ENCODE measurements around the gene GINS1. TPM values are rescaled to one million over a fixed set of nuclear protein-coding genes. Genes with fewer than 3 reads are reported as not detected.

Gene GINS1
- total RNA-seq, 2 donors from 2014 or later = 2.2 to 6.0 TPM

DNA sequence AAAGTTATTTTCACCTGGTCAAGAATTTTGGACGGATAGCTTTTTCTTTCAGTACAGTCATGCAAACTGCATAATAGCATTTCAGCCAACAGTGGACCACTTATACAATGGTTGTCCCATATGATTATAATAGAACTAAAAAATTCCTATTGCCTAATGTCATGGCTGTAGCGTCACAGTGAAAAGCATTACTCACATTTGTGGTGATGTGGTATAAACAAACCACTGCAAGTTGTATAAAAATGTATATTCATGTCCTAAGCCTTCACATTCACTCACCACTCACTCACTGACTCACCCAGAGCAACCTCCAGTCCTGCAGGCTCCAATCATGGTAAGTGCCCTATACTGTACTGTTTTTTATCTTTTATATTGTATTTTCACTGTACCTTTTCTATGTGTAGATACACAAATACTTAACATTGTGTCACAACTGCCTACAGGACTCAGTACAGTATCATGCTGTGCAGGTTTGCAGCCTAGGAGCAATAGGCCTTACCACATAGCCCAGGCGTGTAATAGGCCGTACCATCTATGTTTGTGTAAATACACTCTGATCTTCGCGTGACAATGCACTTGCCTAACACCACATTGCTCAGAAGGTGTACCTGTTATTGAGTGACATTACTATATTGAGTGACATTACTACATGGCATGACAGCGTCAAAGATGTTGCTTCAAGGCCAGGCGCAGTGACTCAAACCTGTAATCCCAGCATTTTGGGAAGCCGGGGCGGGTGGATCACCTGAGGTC is 34.7 kb upstream of the GINS1 start:
- Histone ChIP-seq H3K27ac (no peak overlapping the region), H3K36me3 (no peaks in the 10 kb centered on the region), H3K4me1 (replicated peaks) (no peaks in the 10 kb centered on the region), H3K27me3 (replicated peaks; ENCODE audit: insufficient read depth) (no peaks in the 10 kb centered on the region), H3K4me3 (no peak overlapping the region), H3K9me3 (no peaks in the 10 kb centered on the region)
- 95% methylated on average over 10 of the region's 10 CpGs for WGBS
- intact Hi-C loops (cut with DNase I) = no loop called here
- DNase-seq (ENCODE audit: low spot score) = no peak
- TF ChIP-seq POLR2AphosphoS5 (IDR thresholded peaks at IDR 0.05) = no peak
- TF ChIP-seq, protein P1, sequence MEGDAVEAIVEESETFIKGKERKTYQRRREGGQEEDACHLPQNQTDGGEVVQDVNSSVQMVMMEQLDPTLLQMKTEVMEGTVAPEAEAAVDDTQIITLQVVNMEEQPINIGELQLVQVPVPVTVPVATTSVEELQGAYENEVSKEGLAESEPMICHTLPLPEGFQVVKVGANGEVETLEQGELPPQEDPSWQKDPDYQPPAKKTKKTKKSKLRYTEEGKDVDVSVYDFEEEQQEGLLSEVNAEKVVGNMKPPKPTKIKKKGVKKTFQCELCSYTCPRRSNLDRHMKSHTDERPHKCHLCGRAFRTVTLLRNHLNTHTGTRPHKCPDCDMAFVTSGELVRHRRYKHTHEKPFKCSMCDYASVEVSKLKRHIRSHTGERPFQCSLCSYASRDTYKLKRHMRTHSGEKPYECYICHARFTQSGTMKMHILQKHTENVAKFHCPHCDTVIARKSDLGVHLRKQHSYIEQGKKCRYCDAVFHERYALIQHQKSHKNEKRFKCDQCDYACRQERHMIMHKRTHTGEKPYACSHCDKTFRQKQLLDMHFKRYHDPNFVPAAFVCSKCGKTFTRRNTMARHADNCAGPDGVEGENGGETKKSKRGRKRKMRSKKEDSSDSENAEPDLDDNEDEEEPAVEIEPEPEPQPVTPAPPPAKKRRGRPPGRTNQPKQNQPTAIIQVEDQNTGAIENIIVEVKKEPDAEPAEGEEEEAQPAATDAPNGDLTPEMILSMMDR (IDR thresholded peaks at IDR 0.05) = no peak
- TF ChIP-seq POLR2A (IDR thresholded peaks at IDR 0.05) = no peak

DNA sequence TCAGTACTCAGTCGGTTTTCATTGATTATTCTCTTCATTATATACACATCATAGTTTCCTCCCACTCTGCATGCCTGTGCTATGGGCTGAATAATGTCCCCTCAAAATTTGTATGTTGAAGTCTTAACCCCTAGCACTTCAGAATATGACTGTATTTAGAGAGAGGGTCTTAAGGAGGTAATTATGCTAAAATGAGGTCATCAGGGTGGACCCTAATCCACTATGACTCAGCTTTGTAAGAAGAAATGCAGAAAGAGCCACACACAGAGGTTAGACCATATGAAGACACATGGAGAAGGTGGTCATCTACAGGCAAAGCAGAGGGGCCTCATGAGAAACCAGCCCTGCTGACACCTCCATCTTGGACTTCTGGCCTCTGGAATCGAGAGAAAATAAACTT is 32.6 kb upstream of the GINS1 start:
- Histone ChIP-seq H3K27me3 (replicated peaks; ENCODE audit: insufficient read depth) (no peaks in the 10 kb centered on the region), H3K9me3 (no peaks in the 10 kb centered on the region), H3K4me3 (no peak overlapping the region), H3K27ac (no peak overlapping the region), H3K4me1 (replicated peaks) (no peaks in the 10 kb centered on the region), H3K36me3 (no peaks in the 10 kb centered on the region)
- TF ChIP-seq POLR2A (IDR thresholded peaks at IDR 0.05) = no peak
- TF ChIP-seq, protein P1 (IDR thresholded peaks at IDR 0.05) = no peak
- TF ChIP-seq POLR2AphosphoS5 (IDR thresholded peaks at IDR 0.05) = no peak
- intact Hi-C loops (cut with DNase I) = no loop called here
- 91% methylated on average over 2 of the region's 2 CpGs for WGBS
- no peak for DNase-seq (ENCODE audit: low spot score)

DNA sequence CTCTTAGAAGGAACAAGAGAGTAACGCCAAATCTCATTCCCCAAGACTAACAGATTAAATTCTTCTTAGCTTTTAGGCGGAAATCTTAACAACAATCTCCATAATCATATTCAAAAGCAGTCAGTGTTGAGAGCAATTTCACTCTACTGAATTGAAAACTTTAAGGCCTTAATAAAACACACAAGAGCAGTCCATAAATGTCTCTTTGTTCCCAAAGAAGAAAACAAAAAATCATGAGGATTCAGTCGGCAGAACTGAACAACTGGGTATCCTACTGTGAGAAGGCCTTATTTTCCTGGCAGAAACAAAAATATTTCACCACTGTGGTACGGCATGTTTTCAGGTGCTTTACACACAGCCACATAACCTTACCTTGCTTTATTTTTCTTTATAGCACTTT is 31.2 kb upstream of the GINS1 start:
- Histone ChIP-seq H3K4me1 (replicated peaks) (no peaks in the 10 kb centered on the region), H3K4me3 (no peak overlapping the region), H3K9me3 (no peaks in the 10 kb centered on the region), H3K27me3 (replicated peaks; ENCODE audit: insufficient read depth) (no peaks in the 10 kb centered on the region), H3K36me3 (no peaks in the 10 kb centered on the region), H3K27ac (peak overlapping the region in 1 of 2 donors; percentile 20)
- WGBS = 56% methylated on average over 4 of the region's 4 CpGs
- no peak for DNase-seq (ENCODE audit: low spot score)
- TF ChIP-seq POLR2A (IDR thresholded peaks at IDR 0.05) (no peak), POLR2AphosphoS5 (IDR thresholded peaks at IDR 0.05) (no peak)
- TF ChIP-seq, protein P1 (IDR thresholded peaks at IDR 0.05) = no peak
- intact Hi-C loops (cut with DNase I) = no loop called here

DNA sequence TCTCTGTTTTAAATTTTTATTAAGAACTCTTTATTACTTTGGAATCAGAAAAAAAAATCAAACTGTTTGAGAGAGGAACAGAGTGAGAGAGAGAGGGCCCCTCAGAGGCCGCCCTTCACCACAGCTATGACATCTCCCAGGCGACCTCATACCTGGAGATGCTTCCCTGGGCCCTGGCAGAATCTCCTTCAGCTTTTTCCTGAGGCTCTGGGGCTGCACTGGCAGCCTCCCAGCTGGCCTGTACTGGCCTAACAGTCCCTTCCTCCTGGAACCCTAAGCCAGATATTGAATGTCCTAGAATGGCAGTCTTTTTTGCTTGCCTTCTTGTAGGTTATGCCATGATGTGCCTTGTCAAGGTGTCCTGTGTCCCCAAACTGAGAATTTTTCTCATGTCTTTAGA is 30.6 kb upstream of the GINS1 start:
- Histone ChIP-seq H3K27me3 (replicated peaks; ENCODE audit: insufficient read depth) (no peaks in the 10 kb centered on the region), H3K27ac (peak overlapping the region in 1 of 2 donors; percentile 20), H3K36me3 (no peaks in the 10 kb centered on the region), H3K4me1 (replicated peaks) (no peaks in the 10 kb centered on the region), H3K4me3 (no peak overlapping the region), H3K9me3 (no peaks in the 10 kb centered on the region)
- DNase-seq (ENCODE audit: low spot score) = no peak
- TF ChIP-seq POLR2A (IDR thresholded peaks at IDR 0.05) = no peak
- TF ChIP-seq POLR2AphosphoS5 (IDR thresholded peaks at IDR 0.05) = no peak
- TF ChIP-seq, protein P1 (IDR thresholded peaks at IDR 0.05) = no peak
- intact Hi-C loops (cut with DNase I) = no loop called here
- WGBS = 67% methylated on average over 2 of the region's 2 CpGs
